Left lobe of liver (tissue), 2 donors: ENCODE data around the gene RBM27. TPM values are rescaled to one million over a fixed set of nuclear protein-coding genes. Genes with fewer than 3 reads are reported as not detected.
"Not testable (repeated sequence)": the region's sequence is repeated elsewhere in the genome, so short reads cannot be mapped to it uniquely, and the experiment has no call there.

Experiments used
- ATAC-seq: fragments of 200-7000 bp; cut with Tn5 transposase; one replicate; pipeline ENCODE4 v1.9.1; 2020; ENCODE audit warnings: mild to moderate bottlenecking, moderate library complexity
- DNase-seq: peaks from one replicate; pipeline ENCODE4 v3.0.0-alpha.2; 2020; ENCODE audit warnings: low spot score
- total RNA-seq: library from RNA; stranded (reverse); gene quantifications from one replicate; pipeline ENCODE4 v1.2.1, GENCODE V29; 2021
- donor health status: DM: no; HTN: no; CAD: no; lungs with moderate emphysema.
- donor health status: DM: no; HTN: yes; CAD: no.

RBM27 gene, protein sequence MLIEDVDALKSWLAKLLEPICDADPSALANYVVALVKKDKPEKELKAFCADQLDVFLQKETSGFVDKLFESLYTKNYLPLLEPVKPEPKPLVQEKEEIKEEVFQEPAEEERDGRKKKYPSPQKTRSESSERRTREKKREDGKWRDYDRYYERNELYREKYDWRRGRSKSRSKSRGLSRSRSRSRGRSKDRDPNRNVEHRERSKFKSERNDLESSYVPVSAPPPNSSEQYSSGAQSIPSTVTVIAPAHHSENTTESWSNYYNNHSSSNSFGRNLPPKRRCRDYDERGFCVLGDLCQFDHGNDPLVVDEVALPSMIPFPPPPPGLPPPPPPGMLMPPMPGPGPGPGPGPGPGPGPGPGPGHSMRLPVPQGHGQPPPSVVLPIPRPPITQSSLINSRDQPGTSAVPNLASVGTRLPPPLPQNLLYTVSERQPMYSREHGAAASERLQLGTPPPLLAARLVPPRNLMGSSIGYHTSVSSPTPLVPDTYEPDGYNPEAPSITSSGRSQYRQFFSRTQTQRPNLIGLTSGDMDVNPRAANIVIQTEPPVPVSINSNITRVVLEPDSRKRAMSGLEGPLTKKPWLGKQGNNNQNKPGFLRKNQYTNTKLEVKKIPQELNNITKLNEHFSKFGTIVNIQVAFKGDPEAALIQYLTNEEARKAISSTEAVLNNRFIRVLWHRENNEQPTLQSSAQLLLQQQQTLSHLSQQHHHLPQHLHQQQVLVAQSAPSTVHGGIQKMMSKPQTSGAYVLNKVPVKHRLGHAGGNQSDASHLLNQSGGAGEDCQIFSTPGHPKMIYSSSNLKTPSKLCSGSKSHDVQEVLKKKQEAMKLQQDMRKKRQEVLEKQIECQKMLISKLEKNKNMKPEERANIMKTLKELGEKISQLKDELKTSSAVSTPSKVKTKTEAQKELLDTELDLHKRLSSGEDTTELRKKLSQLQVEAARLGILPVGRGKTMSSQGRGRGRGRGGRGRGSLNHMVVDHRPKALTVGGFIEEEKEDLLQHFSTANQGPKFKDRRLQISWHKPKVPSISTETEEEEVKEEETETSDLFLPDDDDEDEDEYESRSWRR
- 5.6 TPM for total RNA-seq

DNA sequence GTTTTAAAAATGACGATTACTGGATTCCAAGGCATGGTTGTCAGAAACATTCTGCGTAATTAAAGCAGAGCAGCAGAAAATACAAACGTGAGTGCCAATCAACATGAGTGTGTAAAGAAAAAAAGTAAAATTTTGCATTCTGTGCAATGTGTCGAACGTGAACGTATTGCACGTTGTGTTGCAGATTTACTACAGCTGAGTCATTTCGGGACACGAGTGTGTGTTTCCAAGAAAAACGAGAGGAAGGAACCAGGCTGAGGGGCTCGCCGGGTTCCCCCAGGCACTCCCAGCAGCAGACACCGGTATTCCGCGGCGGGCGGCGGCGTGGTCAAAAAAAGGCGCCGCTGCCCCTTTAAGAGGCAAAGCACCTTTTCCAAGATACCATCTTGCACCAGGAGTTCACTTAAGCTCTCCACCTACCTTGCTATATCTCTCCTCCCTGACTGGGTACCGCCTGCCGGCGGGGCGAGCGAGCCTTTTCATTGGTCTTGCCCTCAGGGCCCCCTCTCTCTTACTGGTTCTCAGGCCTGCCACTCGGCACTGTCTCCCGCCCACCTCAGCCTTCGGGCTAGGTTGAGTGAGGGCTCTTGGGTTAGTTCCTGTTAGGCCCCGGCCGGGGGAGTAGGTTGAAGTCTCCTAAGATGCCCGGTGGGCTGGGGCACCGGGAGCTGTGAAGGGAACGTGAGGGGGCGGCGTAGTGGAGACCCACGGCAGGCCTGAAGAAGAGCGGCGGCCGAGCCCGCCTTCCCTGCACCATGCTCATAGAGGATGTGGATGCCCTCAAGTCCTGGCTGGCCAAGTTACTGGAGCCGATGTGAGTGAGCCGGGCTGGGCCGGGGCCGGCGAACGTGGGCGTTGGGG, at the start of gene RBM27:
RBM27 (plus strand) TSS at position 595 of the 861 bp plus-strand sequence; CDS start at position 756, 161 bp downstream.
- peak; percentile 98 for DNase-seq
- ATAC-seq = peak; percentile 99

DNA sequence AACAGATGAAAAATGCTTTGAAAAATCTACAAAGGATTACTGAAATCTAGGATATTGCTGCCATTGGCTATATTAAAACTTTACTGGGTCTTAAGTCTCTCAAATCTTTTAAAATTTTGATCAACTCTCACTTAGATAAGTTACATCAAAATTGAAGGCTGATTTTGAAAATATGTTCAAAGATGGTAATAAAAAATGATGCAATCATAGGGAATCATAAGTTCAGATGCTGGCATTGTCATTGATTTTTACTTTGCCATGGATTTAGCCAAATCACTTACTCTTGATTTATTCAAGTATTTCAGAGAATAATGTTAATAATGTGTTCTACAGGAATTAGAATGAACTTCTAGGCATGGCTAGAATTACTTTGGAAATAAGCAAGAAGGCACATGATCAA, 45.1 kb upstream of the RBM27 start:
- no peak for ATAC-seq
- DNase-seq = no peak

DNA sequence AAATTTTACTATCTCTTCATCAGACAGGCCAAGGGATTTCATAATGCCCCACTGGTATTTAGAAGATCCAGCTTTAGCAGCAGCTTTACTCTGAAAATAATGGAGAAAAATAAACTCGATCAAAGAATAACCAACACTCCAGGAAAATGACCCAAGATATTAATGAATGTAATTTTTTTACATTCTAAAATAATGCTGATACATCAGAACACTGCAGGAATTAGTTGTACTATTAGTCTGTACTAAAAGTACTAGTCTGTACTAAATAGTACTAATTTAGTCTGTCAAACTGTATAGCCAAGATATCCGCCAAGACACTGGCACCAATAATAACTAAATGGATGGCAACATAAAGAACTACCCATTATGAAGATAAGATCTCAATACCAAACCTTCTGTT, 39.0 kb upstream of the RBM27 start:
- ATAC-seq (no peak), DNase-seq (no peak)

DNA sequence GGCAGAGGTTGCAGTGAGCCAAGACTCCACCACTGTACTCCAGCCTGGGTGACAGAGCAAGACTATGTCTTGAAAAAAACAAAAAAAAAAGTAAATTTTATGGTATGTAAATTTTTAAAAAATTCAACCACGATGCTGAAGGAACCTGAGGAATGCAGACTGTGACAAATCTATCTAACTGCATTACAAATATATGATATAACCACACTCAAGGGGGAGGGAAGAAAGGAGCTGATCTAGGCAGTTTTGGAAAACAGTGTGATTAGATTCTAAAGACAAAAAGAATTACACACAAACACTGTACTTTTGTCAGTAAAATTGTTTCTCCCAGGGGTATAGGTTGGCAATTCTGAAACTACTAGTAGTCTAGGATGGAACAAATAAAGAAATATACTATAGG, 37.9 kb upstream of the RBM27 start:
- DNase-seq = no peak
- ATAC-seq = no peak

DNA sequence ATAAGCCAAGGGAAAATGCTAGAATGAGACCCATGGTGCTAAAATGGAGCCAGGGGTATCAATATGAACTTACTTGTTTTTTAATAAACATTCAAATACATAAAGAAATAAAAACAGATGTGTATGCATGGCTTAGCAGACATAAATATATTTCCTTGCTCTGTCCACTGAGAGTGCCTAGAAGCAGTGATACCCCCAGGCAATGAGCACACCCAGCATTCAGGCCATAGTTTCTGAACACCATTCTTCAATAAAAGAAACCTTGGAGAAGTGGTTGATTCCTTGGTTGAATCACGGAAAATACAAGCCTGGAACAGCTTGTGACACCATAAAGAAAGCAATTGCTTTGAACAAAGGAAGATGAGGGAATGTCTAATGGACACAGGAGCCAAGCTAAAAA, 37.5 kb upstream of the RBM27 start:
- ATAC-seq (no peak), DNase-seq (no peak)

DNA sequence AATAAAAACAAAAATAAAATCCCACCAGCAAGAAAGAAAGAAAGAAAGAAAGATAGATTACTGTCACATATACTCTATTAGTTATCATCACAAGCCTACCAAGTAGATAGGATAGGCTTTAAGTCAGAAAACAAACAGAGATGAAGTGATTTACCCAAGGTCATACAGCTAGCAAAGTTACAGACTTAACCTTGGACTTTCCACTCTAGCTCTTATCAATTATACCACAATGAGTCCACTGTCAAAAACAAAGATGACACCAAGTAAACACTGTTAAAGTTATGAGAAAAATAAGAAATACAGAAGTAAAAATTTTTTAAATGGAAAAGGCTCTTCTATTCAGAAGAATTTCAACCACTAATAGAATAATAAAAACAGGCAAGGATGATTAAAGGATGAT, 34.3 kb upstream of the RBM27 start:
- DNase-seq (no peak), ATAC-seq (no peak)

DNA sequence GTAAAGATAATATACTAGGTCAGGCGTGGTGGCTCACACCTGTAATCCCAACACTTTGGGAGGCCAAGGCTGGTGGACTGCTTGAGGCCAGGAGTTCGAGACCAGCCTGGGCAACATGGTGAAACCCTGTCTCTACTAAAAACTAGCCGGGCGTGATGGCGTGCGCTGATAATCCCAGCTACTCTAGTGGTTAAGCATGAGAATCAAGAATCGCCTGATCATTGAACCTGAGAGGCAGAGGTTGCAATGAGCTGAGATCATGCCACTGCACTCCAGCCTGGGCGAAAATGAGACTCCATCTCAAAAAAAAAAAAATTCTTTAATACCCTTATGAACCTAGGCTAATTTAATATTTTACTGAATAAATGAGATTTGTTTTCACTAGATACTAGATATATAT, 30.4 kb upstream of the RBM27 start:
- ATAC-seq, DNase-seq: not testable (repeated sequence)

DNA sequence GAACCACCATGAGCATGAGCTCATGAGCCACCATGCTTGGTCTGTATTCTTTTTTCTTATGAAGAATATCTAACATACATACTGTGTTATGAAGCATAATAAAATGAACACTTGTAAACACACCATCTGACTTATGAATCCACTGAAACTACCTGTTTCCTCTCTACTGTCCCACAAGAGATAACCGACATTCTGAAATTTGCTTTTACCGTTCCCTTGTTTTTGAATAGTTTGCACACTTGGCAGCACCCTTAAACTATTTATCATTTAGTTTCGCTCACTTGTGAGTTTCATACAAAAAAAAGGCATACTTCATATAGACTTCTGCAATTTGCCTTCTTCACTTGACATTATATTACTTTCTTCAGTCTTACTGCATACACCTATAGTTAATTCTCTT, 29.8 kb upstream of the RBM27 start:
- DNase-seq (no peak), ATAC-seq (no peak)

DNA sequence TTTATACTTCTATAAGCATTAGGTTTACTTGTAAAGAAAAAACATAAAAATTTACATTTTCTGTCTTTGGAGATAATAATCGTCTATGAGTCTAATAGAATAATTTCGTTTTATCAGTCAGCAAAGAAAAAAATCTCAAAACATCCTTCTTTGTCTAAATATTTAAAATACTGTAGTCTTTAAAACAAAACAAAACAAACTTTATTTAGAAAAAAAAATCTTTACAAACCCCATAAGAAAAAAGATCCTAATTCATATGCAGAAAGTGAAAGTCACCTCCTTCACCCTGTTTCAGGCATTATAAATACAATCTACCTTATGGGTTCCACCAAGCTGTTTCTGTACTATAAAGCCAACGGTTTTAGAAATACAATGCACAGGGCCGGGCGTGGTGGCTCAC, 26.6 kb upstream of the RBM27 start:
- DNase-seq (no peak), ATAC-seq (no peak)

DNA sequence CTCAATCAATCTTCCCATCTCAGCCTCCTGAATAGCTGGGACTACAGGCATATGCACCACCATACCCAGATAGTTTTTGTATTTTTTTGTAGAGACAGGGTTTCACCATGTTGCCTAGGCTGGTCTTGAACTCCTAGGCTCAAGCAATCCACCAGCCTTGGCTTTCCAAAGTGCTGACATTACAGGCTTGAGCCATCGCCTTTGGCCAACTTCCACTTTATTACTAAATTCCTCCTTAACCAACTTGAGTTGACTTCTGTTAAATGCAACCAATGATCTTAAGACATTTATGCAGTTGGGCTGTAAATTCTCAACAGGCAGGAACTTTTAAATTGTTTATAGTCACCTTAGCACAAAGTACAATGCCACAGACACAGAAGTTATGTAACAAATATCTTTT, 23.7 kb upstream of the RBM27 start:
- DNase-seq (no peak), ATAC-seq (no peak)

DNA sequence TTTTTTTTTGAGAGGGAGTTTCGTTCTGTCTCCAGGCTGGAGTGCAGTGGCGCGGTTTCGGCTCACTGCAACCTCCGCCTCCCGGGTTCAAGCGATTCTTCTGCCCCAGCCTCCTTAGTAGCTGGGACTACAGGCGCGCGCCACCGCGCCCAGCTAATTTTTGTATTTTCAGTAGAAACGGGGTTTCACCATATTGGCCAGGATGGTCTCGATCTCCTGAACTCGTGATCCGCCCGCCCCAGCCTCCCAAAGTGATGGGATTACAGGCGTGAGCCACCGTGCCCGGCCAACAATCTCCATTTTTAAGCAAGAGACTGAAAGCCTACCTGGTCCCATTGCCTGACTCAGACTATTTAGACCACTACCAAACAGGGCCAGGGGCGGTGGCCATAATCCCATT, 20.0 kb upstream of the RBM27 start:
- DNase-seq, ATAC-seq: not testable (repeated sequence)

DNA sequence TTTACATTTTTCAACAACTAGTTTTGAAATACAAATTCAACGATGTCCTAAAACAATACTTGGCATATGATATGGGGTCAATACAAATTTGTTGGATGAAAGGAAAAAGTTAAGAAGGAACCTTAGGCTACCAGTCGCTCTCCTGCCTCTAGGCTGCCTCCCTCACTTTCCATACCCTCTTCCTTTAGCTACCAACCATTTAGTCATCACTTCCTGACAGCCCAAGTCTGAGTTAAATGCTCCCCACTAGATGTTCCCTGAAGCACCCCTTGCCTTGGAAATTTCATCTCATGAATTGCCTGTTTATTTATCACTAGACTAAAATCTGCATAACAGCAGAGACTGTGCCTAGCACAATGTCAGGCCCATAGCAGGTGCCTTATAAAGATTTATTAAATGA, 18.2 kb upstream of the RBM27 start:
- ATAC-seq (no peak), DNase-seq (no peak)

DNA sequence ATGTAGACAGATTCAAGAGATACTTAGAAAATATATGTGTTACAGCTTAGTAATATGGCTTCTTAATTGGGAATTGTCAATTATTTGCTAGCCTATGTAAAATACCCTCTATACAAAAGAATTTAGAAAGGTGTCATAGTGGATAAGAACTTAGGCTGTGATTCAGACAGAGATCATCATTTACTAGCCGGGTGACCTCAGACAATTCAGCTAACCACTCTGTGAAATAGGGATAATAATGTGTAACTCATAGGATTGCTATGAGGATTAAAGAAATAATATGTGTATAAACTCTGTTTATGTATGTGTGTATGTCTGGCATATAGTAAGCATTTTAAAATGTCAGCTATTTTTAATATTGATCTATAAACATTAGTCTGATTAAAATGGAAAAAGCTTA, 15.0 kb upstream of the RBM27 start:
- ATAC-seq = no peak
- DNase-seq = no peak

DNA sequence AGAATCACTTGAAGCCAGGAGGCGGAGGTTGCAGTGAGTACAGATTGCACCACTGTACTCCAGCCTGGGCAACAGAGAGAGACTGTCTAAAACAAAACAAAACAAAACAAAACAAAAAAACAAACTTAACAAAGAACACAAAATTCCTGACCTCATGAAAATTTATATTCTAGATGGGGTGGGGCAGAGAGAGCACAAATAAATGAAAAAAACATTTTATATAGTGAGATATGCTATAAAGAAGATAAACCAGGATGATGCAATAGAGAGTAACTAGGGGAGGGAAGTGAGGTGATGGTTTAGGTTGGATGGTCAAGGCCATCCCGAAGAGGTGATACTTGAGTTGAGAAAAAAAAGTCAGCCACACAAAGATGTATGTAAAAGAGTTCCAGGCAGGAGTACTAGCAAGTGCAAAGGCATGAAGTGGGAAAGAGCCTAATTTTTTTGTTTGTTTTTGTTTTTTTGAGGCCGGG, 10.8 kb upstream of the RBM27 start:
- ATAC-seq (no peak), DNase-seq (no peak)

DNA sequence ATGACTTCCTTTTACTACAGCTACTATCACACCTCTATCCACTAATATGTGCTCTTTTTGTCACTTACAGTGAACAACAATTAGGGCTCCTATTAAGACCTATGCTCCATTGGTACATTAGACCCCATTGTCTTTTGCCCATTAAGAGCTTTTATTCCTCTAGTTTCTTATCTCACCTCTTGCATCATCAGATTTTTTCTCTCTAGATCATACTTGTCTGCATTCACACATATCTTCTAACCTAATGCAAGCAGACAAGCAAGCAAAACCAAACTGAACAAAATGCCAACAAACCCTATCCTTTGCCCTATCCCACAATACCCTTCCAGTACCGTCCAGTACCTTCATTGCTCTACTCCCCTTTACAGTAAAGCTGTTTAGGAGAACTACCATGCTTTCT, 10.1 kb upstream of the RBM27 start:
- ATAC-seq (no peak), DNase-seq (no peak)

DNA sequence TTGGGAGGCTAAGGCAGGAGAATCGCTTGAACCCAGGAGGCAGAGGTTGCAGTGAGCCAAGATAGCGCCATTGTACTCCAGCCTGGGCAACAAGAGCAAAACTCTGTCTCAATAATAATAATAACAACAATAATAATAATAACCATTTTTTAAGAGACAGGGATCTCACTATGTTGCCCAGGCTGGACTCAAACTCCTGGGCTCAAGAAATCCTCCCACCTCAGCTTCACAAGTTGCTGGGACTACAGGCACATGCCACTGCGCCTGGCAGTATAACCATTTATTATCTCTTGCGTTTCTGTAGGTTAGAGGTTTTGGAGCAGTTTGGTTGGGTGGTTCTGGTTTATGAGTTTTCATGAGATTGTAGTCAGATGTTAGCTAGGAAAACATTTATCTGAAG, 8.4 kb upstream of the RBM27 start:
- ATAC-seq, DNase-seq: not testable (repeated sequence)

DNA sequence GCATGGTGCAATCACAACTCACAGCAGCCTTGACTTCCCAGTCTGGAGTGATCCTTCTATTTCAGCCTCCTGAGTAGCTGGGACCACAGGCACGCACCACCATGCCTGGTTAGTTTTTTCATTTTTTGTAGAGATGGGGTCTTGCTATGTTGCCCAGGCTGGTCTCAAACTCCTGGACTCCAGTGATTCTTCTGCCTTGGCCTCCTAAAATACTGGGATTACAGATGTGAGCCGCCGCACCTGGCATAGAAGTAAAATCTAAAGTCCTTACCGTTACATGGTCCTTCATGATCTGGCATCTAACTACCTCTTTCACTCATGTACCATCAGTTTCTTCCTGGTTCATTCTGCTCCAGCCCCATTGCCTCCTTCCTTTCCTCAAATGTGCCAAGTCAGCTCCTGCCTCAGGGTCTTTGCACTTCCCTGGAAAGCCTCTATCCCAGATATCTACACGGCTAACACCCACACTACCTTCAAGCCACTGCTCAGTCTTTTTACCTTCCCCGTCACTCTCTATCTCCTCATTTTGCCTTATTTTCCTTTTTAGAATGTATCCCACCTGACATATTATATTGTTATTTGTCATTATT, 6.9 kb upstream of the RBM27 start:
- no peak for ATAC-seq

DNA sequence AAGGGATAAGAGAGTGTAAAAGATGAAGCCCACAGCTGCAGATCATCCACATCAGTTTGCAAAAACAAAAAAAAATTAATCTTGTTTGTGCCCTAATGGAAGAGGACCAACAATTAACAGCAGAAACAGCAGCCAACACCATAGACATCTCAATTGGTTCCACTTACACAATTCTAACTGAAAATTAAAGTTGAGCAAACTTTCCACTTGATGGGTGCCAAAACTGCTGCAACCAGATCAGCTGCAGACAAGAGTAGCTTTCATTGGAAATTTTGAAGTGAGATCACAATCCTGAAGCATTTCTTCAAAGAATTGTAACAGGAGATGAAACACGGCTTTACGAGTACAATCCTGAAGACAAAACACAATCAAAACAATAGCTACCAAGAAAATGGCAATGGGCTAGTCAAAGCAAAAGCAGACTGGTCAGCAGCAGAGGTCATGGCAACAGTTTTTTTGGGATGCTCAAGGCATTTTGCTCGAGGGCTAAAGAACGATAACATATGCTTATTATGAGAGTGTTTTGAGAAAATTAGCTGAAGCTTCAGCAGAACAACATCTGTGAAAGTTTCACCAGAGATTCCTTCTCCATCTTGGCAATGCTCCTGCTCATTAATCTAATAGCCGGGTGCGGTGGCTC, 4.1 kb upstream of the RBM27 start:
- DNase-seq (no peak), ATAC-seq (no peak)

More for the DNA sequence above, 6.9 kb upstream of the RBM27 start:
- no peak for DNase-seq

DNA sequence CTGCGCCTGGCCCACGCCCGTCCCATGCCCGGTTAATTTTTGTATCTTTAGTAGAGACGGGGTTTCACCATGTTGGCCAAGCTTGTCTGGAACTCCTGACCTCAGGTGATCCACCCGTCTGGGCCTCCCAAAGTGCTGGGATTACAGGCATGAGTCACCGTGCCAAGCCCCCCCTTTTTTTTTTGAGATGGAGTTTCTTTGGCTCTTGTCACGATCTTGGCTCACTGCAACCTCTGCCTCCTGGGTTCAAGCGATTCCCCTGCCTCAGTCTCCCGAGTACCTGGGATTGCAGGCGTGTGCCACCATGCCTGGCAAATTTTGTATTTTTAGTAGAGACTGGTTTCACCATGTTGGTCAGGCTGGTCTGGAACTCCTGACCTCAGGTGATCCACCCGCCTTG, 1.6 kb upstream of the RBM27 start:
- ATAC-seq = not testable (repeated sequence)

DNA sequence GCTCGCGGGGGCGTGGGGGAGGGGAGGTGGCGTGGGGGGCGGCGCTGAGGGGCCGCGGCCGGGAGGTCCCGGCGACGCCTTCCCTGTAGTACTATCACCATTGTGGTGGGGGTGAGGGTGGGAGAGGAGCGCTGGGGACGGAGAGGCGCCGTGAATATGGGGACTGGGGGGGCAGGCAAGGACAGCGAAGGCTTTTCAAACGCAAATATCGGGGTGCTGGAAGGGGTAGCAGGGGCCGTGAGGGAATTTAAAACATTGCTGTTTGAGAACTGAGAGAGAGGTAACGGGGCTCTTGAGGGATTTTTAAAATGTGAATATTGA, 427 bp downstream of the RBM27 start:
- ATAC-seq (no peak), DNase-seq (no peak)

More for the DNA sequence above, 1.6 kb upstream of the RBM27 start:
- DNase-seq = not testable (repeated sequence)
